Neural progenitor cell (in vitro differentiated cells): ENCODE measurements around the gene ANXA1. TPM values are rescaled to one million over a fixed set of nuclear protein-coding genes. Genes with fewer than 3 reads are reported as not detected.

Experiments
- DNase-seq: peaks from one replicate; pipeline ENCODE4 v3.0.0-alpha.2; 2016; ENCODE audit warnings: low spot score
- H2AFZ ChIP-seq: fragments of 200-600 bp; sonication (generic); replicated peaks from 2 replicates; pipeline ENCODE4 v1.6.1; 2016; ENCODE audit warnings: antibody characterized with exemption
- H3F3A ChIP-seq: fragments of 200-600 bp; sonication (generic); 2 replicates; pipeline ENCODE4 v1.6.1; 2016; ENCODE audit warnings: antibody characterized with exemption, low read depth
- H3K27ac ChIP-seq: fragments of 200-600 bp; sonication (generic); 2 replicates; pipeline ENCODE4 v1.5.1; 2016; ENCODE audit warnings: mild to moderate bottlenecking
- H3K27me3 ChIP-seq: fragments of 200-600 bp; sonication (generic); 2 replicates; pipeline ENCODE4 v1.6.1; 2016; ENCODE audit warnings: mild to moderate bottlenecking, moderate library complexity
- H3K36me3 ChIP-seq: fragments of 200-600 bp; sonication (generic); 2 replicates; pipeline ENCODE4 v1.5.1; 2016
- H3K4me1 ChIP-seq: fragments of 200-600 bp; sonication (generic); 2 replicates; pipeline ENCODE4 v1.6.1; 2016; ENCODE audit warnings: mixed run types
- H3K4me2 ChIP-seq: fragments of 200-600 bp; sonication (generic); 2 replicates; pipeline ENCODE4 v1.6.1; 2016
- H3K4me3 ChIP-seq: fragments of 200-600 bp; sonication (generic); 2 replicates; pipeline ENCODE4 v1.5.1; 2016
- H3K79me2 ChIP-seq: fragments of 200-600 bp; sonication (generic); 2 replicates; pipeline ENCODE4 v1.6.1; 2016; ENCODE audit warnings: low read depth
- H3K9ac ChIP-seq: fragments of 200-600 bp; sonication (generic); 2 replicates; pipeline ENCODE4 v1.6.1; 2016
- H3K9me3 ChIP-seq: fragments of 200-600 bp; sonication (generic); 2 replicates; pipeline ENCODE4 v1.5.1; 2016; ENCODE audit warnings: low read depth
- H4K20me1 ChIP-seq: fragments of 200-600 bp; sonication (generic); 2 replicates; pipeline ENCODE4 v1.6.1; 2016; ENCODE audit warnings: low read depth
- H3K27ac Mint-ChIP-seq: 3 replicates; pipeline ENCODE4 v1.8.0; 2021; ENCODE audit warnings: mixed read lengths
- H3K27me3 Mint-ChIP-seq: 2 replicates; pipeline ENCODE4 v1.8.0; 2022; ENCODE audit warnings: low read depth, mild to moderate bottlenecking, inconsistent platforms, moderate library complexity, mixed read lengths; ENCODE audit not compliant: insufficient read depth
- H3K36me3 Mint-ChIP-seq: 3 replicates; pipeline ENCODE4 v1.8.0; 2021; ENCODE audit warnings: mixed read lengths
- H3K4me1 Mint-ChIP-seq: 3 replicates; pipeline ENCODE4 v1.8.0; 2021; ENCODE audit warnings: mixed read lengths
- H3K4me3 Mint-ChIP-seq: 3 replicates; pipeline ENCODE4 v1.8.0; 2021; ENCODE audit warnings: mild to moderate bottlenecking, moderate library complexity, mixed read lengths
- H3K9me3 Mint-ChIP-seq: 3 replicates; pipeline ENCODE4 v1.8.0; 2020; ENCODE audit warnings: mixed read lengths
- EZH2 ChIP-seq: fragments of 200-600 bp; sonication (generic); IDR thresholded peaks from 2 replicates; pipeline ENCODE4 v1.6.1; 2017; ENCODE audit warnings: antibody characterized with exemption, mild to moderate bottlenecking, moderate library complexity
- EZH2phosphoT487 ChIP-seq: fragments of 200-600 bp; sonication (generic); IDR thresholded peaks from 2 replicates; pipeline ENCODE4 v1.6.1; 2017; ENCODE audit warnings: antibody characterized with exemption
- total RNA-seq: library from RNA; depleted of rRNA; stranded (reverse); fragments of >200 nt; gene quantifications from 2 replicates; pipeline ENCODE4 v1.2.3, GENCODE V29; 2015; ENCODE audit warnings: low replicate concordance
- TF ChIP-seq, protein P1 (sequence below): fragments of 200-600 bp; sonication (generic); IDR thresholded peaks from 2 replicates; pipeline ENCODE4 v1.5.1; 2017; ENCODE audit warnings: antibody characterized with exemption, mild to moderate bottlenecking

ANXA1 gene
- total RNA-seq, 1 donor from 2014 or later: 0.47 TPM

DNA sequence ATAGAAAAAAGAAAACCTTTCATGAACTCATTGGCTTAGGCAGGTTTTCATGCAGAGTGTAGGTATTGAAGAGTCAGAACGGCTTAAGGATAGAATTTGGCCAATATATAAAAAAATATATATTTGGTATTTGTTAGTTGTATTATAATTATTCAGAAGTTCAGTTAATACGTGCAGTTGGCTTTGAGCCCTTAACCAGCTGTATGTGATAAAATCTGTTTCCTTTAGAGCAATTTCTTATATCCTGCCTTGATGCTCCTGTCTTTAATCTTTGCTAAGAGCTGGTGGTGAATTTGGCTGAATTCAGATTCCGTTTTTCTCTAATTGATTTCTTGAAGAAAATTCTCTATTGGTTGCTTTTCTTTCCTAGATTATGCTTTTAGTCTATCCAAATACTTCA lies 3.7 kb downstream of the ANXA1 start:
- Histone ChIP-seq H3K27ac (no peak overlapping the region), H3K4me2 (no peak overlapping the region), H3K36me3 (no peaks in the 10 kb centered on the region), H3K4me1 (peaks cover 10% of the 10 kb centered on the region), H3K4me3 (no peak overlapping the region), H3K9me3 (no peaks in the 10 kb centered on the region), H3K27me3 (no peaks in the 10 kb centered on the region), H3K9ac (no peak overlapping the region), H3F3A (no peaks in the 10 kb centered on the region), H2AFZ (no peak overlapping the region), H3K79me2 (no peaks in the 10 kb centered on the region), H4K20me1 (no peaks in the 10 kb centered on the region)
- DNase-seq: no peak
- Mint-ChIP-seq H3K9me3 (no peaks in the 10 kb centered on the region), H3K27ac (no peak overlapping the region), H3K4me1 (peaks cover 19% of the 10 kb centered on the region), H3K36me3 (peaks cover 6% of the 10 kb centered on the region), H3K27me3 (no peaks in the 10 kb centered on the region), H3K4me3 (no peak overlapping the region)
- TF ChIP-seq, protein P1, sequence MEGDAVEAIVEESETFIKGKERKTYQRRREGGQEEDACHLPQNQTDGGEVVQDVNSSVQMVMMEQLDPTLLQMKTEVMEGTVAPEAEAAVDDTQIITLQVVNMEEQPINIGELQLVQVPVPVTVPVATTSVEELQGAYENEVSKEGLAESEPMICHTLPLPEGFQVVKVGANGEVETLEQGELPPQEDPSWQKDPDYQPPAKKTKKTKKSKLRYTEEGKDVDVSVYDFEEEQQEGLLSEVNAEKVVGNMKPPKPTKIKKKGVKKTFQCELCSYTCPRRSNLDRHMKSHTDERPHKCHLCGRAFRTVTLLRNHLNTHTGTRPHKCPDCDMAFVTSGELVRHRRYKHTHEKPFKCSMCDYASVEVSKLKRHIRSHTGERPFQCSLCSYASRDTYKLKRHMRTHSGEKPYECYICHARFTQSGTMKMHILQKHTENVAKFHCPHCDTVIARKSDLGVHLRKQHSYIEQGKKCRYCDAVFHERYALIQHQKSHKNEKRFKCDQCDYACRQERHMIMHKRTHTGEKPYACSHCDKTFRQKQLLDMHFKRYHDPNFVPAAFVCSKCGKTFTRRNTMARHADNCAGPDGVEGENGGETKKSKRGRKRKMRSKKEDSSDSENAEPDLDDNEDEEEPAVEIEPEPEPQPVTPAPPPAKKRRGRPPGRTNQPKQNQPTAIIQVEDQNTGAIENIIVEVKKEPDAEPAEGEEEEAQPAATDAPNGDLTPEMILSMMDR: no peak
- TF ChIP-seq EZH2 (no peak), EZH2phosphoT487 (no peak)

DNA sequence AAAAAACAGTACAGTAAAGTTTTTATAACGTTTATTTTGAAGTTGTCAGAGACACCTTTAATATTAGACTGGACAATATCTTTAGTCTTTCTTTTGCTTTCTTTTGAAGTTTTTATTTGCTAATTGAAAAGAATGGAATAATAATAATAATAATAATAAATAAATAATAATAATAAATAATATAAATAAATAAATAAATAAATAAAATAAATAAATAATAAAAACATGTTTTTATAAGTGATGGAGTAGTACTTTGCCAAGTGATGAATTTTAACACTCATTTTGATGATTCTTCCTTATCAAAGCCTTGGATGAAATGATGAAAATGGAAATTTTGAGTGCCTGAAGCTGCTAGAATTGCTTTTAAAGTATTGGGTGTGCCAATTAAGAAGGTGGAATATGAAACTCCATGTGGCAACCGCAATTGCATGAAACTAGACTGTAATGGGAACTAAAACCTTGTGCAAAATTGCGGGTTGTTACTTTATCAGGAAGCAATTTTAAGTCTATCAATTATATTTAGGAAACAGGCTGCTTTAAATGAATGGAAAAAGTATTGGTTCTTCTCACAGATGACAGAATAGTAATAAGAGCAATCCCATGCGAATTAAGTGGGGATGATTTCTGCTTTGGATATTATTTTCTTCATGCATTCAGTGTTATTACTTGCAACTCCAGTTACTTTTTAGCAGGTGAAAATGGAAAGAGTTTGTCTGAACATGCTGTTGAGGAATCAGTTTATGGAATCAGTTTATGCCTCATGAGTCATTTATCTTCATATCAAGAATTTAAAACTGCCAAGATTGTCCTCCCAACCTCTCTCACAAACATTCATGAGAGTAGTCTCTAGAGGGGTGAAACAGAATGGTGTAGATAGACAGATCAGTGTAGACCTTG lies 4.6 kb downstream of the ANXA1 start:
- Histone ChIP-seq H3K9ac (no peak overlapping the region), H3K4me1 (peaks cover 10% of the 10 kb centered on the region), H3K4me3 (no peak overlapping the region), H3K27ac (no peak overlapping the region), H2AFZ (no peak overlapping the region), H3F3A (no peaks in the 10 kb centered on the region), H3K9me3 (no peaks in the 10 kb centered on the region), H3K36me3 (no peaks in the 10 kb centered on the region), H3K79me2 (no peaks in the 10 kb centered on the region), H4K20me1 (no peaks in the 10 kb centered on the region), H3K4me2 (no peak overlapping the region), H3K27me3 (no peaks in the 10 kb centered on the region)
- Mint-ChIP-seq H3K4me3 (no peak overlapping the region), H3K36me3 (peaks cover 6% of the 10 kb centered on the region), H3K27me3 (no peaks in the 10 kb centered on the region), H3K4me1 (peaks cover 20% of the 10 kb centered on the region), H3K27ac (no peak overlapping the region), H3K9me3 (no peaks in the 10 kb centered on the region)
- DNase-seq: no peak
- TF ChIP-seq, protein P1: no peak
- no peak for TF ChIP-seq EZH2
- TF ChIP-seq EZH2phosphoT487: no peak

DNA sequence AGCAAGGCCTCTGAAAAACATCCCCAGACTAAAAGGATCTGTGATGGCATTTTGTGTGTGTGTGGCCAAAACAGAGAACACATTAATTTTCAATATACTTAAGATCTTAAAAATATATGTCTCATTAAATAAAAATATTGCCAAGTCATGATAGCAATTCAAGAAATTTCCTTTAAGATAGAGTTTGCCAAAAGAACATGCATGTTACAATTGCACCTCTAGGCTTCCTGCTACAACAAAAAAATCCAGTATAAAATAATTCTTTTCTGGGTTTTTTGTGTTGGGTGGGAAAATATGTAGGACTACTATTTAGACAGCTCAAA lies 5.2 kb downstream of the ANXA1 start:
- Mint-ChIP-seq H3K4me1 (peaks cover 17% of the 10 kb centered on the region), H3K36me3 (peaks cover 8% of the 10 kb centered on the region), H3K27ac (no peak overlapping the region), H3K4me3 (no peak overlapping the region), H3K27me3 (no peaks in the 10 kb centered on the region), H3K9me3 (no peaks in the 10 kb centered on the region)
- Histone ChIP-seq H3F3A (no peaks in the 10 kb centered on the region), H3K36me3 (no peaks in the 10 kb centered on the region), H3K27me3 (no peaks in the 10 kb centered on the region), H3K4me2 (no peak overlapping the region), H3K9me3 (no peaks in the 10 kb centered on the region), H3K79me2 (no peaks in the 10 kb centered on the region), H3K27ac (no peak overlapping the region), H2AFZ (no peak overlapping the region), H3K4me3 (no peak overlapping the region), H3K4me1 (peaks cover 6% of the 10 kb centered on the region), H3K9ac (no peak overlapping the region), H4K20me1 (no peaks in the 10 kb centered on the region)
- TF ChIP-seq, protein P1: no peak
- TF ChIP-seq EZH2 (no peak), EZH2phosphoT487 (no peak)
- DNase-seq: no peak
